SK-N-MC (cell line): ENCODE measurements around the gene ZSCAN5B.

Experiments
- EZH2 ChIP-seq: fragments of 200-600 bp; sonication (generic); IDR thresholded peaks from one replicate; pipeline ENCODE4 v1.6.1; 2017; ENCODE audit warnings: antibody characterized with exemption
- FOXP2 ChIP-seq: optimal IDR thresholded peaks from 2 replicates; pipeline ENCODE3; 2011; ENCODE audit warnings: mild to moderate bottlenecking, moderate library complexity; ENCODE audit not compliant: insufficient read depth; ENCODE audit errors: extremely low read length, control extremely low read depth
- POLR2AphosphoS5 ChIP-seq: IDR thresholded peaks from 2 replicates; pipeline ENCODE4 v1.6.1; 2012; ENCODE audit warnings: mild to moderate bottlenecking, low read depth, low read length, borderline replicate concordance

- TF ChIP-seq POLR2AphosphoS5 (no peak), EZH2 (no peak), FOXP2 (no peak)
Measured at GRCh38 chr19:56141417-56141993, 56.1 kb downstream of the ZSCAN5B start.
